ENCODE measurements around the gene EDIL3.

DNA sequence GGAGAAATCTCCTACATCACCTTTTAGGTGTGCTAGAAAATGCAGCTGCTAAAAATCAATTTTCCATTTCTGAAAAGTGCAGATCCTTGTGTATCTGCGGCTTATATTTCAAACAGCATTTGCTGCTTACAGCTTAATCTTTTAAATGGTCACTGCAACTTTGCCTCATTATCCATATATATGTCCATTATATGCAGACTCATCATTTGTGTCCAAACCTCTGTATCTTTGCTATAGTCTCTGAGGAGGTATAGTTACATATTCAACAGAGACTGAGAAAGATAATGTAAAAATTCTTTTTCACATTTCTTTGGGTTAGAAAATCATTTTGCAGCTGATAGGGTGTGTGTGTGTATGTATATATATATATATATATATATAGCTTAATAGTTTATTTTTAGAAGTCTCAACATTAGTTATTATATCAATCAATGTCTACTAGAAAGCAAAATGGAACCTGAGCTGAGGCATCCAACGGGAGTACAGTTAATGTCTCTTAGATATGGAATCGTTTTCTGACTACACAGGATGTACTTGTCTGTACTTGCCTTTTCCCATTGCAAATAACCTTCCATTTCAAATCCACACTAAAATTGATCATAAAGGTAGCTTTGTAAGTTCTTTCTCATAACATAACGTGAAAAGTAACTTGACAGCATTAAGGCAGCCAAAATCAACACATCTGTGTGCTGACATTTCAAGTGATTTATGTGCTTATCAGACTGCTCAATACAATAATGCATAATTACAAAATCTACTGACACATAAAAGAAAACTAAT is 397.0 kb downstream of the EDIL3 start:
- TF ChIP-seq POLR2AphosphoS5 (IDR thresholded peaks at IDR 0.05; ENCODE audit: low read depth, low read length) = no peak
- TF ChIP-seq POU2F2 (IDR thresholded peaks at IDR 0.05; ENCODE audit: low read depth, low read length) = no peak

Data from GM12891 (cell line).